HepG2 (cell line): ENCODE measurements around the gene RAD9A. TPM values are rescaled to one million over a fixed set of nuclear protein-coding genes. Genes with fewer than 3 reads are reported as not detected.

Experiments used
- ATAC-seq: fragments of 200-7000 bp; cut with Tn5 transposase; 3 replicates; pipeline ENCODE4 v1.9.1; 2020; ENCODE audit warnings: mild to moderate bottlenecking, moderate library complexity
- BruUV-seq: library from RNA; stranded (reverse); fragments of 400-500 nt; replicated peaks from 2 replicates; lab custom pipeline; 2021; lab: Mats Ljungman, UMichigan
- CTCF ChIA-PET: fragments of 300-600 bp; formaldehyde crosslinking; extraction: SDS; loops from one replicate; lab custom pipeline; 2021; ENCODE audit warnings: low total read pairs, inconsistent platforms, low intra/inter-chr PET ratio; lab: Yijun Ruan, JAX
- POLR2A ChIA-PET: fragments of 350-600 bp; sonication (Branson Sonifier 250); formaldehyde crosslinking; loops from one replicate; lab custom pipeline; 2020; ENCODE audit warnings: antibody characterized with exemption, inconsistent platforms; lab: Yijun Ruan, JAX
- DNase-seq: peaks from one replicate; pipeline ENCODE4 v3.0.0-alpha.2; 2015; ENCODE audit warnings: low spot score
- FAIRE-seq: peaks from 3 replicates; lab custom pipeline; 2011; peaks lifted over from hg19 to GRCh38; lab: Jason Lieb, UNC
- H2AFZ ChIP-seq: one replicate; pipeline ENCODE4 v1.6.1; 2011; ENCODE audit warnings: low read length, inconsistent platforms
- H3K27ac ChIP-seq: fragments of 300-600 bp; 3 replicates; pipeline ENCODE4 v1.8.0; 2011; ENCODE audit warnings: mixed run types, mild to moderate bottlenecking, mixed read lengths, low read length, inconsistent platforms; ENCODE audit not compliant: insufficient read depth; ENCODE audit errors: extremely low read length
- H3K27me3 ChIP-seq, 2 experiments: fragments of 200-600 bp in 1 of 2; 2 replicates in 1 of 2; 3 replicates in 1 of 2; pipeline versions ENCODE4 v1.6.0 to v1.8.0; 2011; ENCODE audit warnings: low read length in 2 of 2, mild to moderate bottlenecking in 2 of 2, moderate library complexity in 2 of 2, inconsistent platforms in 1 of 2; ENCODE audit not compliant: insufficient read depth in 2 of 2, control insufficient read depth in 1 of 2
- H3K36me3 ChIP-seq, 2 experiments: fragments of 200-600 bp in 1 of 2; replicated peaks in 1 of 2; 2 replicates in 1 of 2; 3 replicates in 1 of 2; pipeline versions ENCODE4 v1.5.1 to v1.8.0; 2011; ENCODE audit warnings: low read length in 2 of 2, inconsistent platforms in 1 of 2; ENCODE audit not compliant: insufficient read depth in 2 of 2, control insufficient read depth in 1 of 2
- H3K4me1 ChIP-seq: 2 replicates; pipeline ENCODE4 v1.5.1; 2012; ENCODE audit warnings: low read length, inconsistent platforms; ENCODE audit not compliant: insufficient read depth
- H3K4me2 ChIP-seq: 2 replicates; pipeline ENCODE4 v1.6.0; 2011; ENCODE audit warnings: low read depth, low read length, inconsistent platforms
- H3K4me3 ChIP-seq, 3 experiments: fragments of 200-600 bp in 1 of 3; sonication (generic), shearing (Covaris generic) in 1 of 3; replicated peaks in 1 of 3; 2 replicates each; pipeline ENCODE4 v1.5.1; 2011 to 2016; ENCODE audit warnings: low read length in 3 of 3, inconsistent platforms in 2 of 3, low read depth in 2 of 3, mild to moderate bottlenecking in 2 of 3, control low read depth in 1 of 3, mixed read lengths in 1 of 3; ENCODE audit not compliant: insufficient read depth in 1 of 3
- H3K79me2 ChIP-seq: one replicate; pipeline ENCODE4 v1.6.1; 2011; ENCODE audit warnings: low read length, inconsistent platforms; ENCODE audit not compliant: insufficient read depth
- H3K9ac ChIP-seq: 2 replicates; pipeline ENCODE4 v1.6.0; 2011; ENCODE audit warnings: mild to moderate bottlenecking, low read depth, low read length, inconsistent platforms; ENCODE audit not compliant: insufficient read depth
- H3K9me3 ChIP-seq: 2 replicates; pipeline ENCODE4 v1.5.1; 2012; ENCODE audit warnings: mild to moderate bottlenecking, low read length
- H4K20me1 ChIP-seq: 2 replicates; pipeline ENCODE4 v1.6.0; 2011; ENCODE audit warnings: inconsistent platforms, mild to moderate bottlenecking, low read length, moderate library complexity; ENCODE audit not compliant: insufficient read depth
- AGO2 ChIP-seq: fragments of 200-400 bp; formaldehyde crosslinking; optimal IDR thresholded peaks from 2 replicates; pipeline ENCODE3; 2017; ENCODE audit warnings: mild to moderate bottlenecking, low read depth, low read length, moderate library complexity
- KIAA2018 ChIP-seq: sonication (generic); formaldehyde crosslinking; IDR thresholded peaks from 2 replicates; pipeline ENCODE4 v1.5.0; 2020; ENCODE audit warnings: mild to moderate bottlenecking, missing genetic modification reagents, borderline replicate concordance
- POLR2G ChIP-seq: fragments of 200-400 bp; formaldehyde crosslinking; IDR thresholded peaks from 2 replicates; pipeline ENCODE4 v1.6.1; 2018; ENCODE audit warnings: mild to moderate bottlenecking, low read depth, low read length, moderate library complexity
- RBFOX2 ChIP-seq: fragments of 200-400 bp; formaldehyde crosslinking; IDR thresholded peaks from 2 replicates; pipeline ENCODE4 v1.6.1; 2017; ENCODE audit warnings: low read depth, mild to moderate bottlenecking, low read length
- WGBS: methylation state at CpG from one replicate; pipeline ENCODE4 v1.1.6; 2017; ENCODE audit warnings: low lambda C conversion rate; 5-methylcytosine and 5-hydroxymethylcytosine counted together
- in situ Hi-C: cut with HindIII; loops from 2 replicates; pipeline ENCODE4 v1.10.0; 2017; ENCODE audit warnings: low pct_unique_long_range_greater_than_20kb; ENCODE audit not compliant: extremely low pct_ligation_motif_present
- intact Hi-C: fragments of 100-400 bp; cut with micrococcal nuclease; formaldehyde crosslinking; loops from one replicate; pipeline ENCODE4 v1.10.0; 2022; ENCODE audit not compliant: unreplicated experiment
- polyA plus RNA-seq, 8 experiments: library from polyadenylated mRNA; depleted of rRNA in 3 of 8; stranded (reverse) in 7 of 8; unstranded in 1 of 8; fragments of >200 nt; fragmentation: Illumina TruSeq in 4 of 8; extraction: Trizol in 4 of 8; gene quantifications; 2 replicates each; pipeline versions ENCODE4 v1.2.1 to v1.2.3, GENCODE V29; 2011 to 2016; ENCODE audit warnings: low read depth in 4 of 8, missing spikeins in 1 of 8, mixed read lengths in 1 of 8; ENCODE audit not compliant: insufficient read depth in 1 of 8
- total RNA-seq, 5 experiments: library from RNA; depleted of rRNA; stranded (reverse); fragments of >200 nt; fragmentation: Illumina TruSeq; extraction: Trizol; gene quantifications; 2 replicates each; pipeline ENCODE4 v1.2.3, GENCODE V29; 2016; ENCODE audit warnings: low read depth in 1 of 5

RAD9A gene
- total and polyA plus RNA-seq, 2 of the 13 experiments (the other 11 are each of a cell fraction or from before 2014, with no cell fraction given) = 10.1 to 15.7 TPM

- no peak overlapping the region for H3K4me3 ChIP-seq
- H4K20me1 ChIP-seq = no peaks in the 10 kb centered on the region
- no peak for DNase-seq
- no peak overlapping the region for H3K9ac ChIP-seq
- ChIA-PET CTCF (no interaction called here), POLR2A (no interaction called here)
- H3K4me2 ChIP-seq = no peak overlapping the region
- no peaks in the 10 kb centered on the region for H3K27me3 ChIP-seq
- in situ Hi-C loops (no loop called here), intact Hi-C loops (no loop called here)
- no TSS peak for BruUV-seq
- H2AFZ ChIP-seq = no peak overlapping the region
- peaks cover 1% of the 10 kb centered on the region for H3K79me2 ChIP-seq
- H3K36me3 ChIP-seq = peaks cover 15 to 28% of the 10 kb centered on the region in 2 experiments; a peak in 4 of 5 replicates
- no peak for ATAC-seq
- FAIRE-seq = no peak
- WGBS = 98% methylated on average over 7 of the region's 23 CpGs
- no peak overlapping the region for H3K27ac ChIP-seq
- H3K9me3 ChIP-seq = no peaks in the 10 kb centered on the region
- H3K4me1 ChIP-seq = peaks cover 6% of the 10 kb centered on the region
- TF ChIP-seq KIAA2018 (CRISPR knock-in tag) (no peak), POLR2G (peak; percentile 20; the same call in 1 of the 2 replicates), RBFOX2 (peak; percentile 51), AGO2 (peak; percentile 66)
Measured at GRCh38 chr11:67434395-67434881, 42.7 kb downstream of the RAD9A start.
